ENCODE data around the gene SLC15A2.

DNA sequence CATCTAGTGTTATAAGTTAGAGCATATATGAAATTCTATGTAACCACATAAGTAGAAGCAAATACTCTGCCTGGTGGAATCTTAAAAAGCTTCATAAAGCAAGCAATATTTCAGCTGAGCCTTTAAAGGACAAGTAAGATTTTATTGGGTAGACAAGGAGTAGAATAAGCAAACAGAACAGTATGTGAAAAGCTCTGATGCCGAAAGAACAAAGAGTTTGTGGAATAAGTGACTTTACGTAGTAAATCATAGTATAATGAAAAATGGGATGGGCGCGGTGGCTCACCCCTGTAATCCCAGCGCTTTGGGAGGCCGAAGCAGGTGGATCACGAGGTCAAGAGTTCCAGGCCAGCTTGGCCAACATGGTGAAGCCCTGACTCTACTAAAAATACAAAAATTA is 49.3 kb upstream of the SLC15A2 start:
- TF ChIP-seq TAF1 (IDR thresholded peaks at IDR 0.05; ENCODE audit: borderline replicate concordance, low read depth, low read length): no peak
- no peak for TF ChIP-seq POLR2A (IDR thresholded peaks at IDR 0.05; ENCODE audit: low read depth, low read length)
- TF ChIP-seq POLR2AphosphoS5 (IDR thresholded peaks at IDR 0.05; ENCODE audit: low read depth, low read length): no peak
